K562 (cell line): Measurements from ENCODE around the gene TADA2A. TPM values are rescaled to one million over a fixed set of nuclear protein-coding genes. Genes with fewer than 3 reads are reported as not detected.
A peak's percentile ranks its signal among the peaks of the same experiment; 100 is the strongest.

Experiments
- ILK ChIP-seq: fragments of 450-650 bp; IDR thresholded peaks from 2 replicates; pipeline ENCODE4 v1.6.1; 2016; ENCODE audit warnings: missing genetic modification characterization, low read depth, mild to moderate bottlenecking, missing compliant biosample characterization, moderate library complexity, borderline replicate concordance
- KDM2B ChIP-seq: fragments of 250-450 bp; sonication (Bioruptor Pico); IDR thresholded peaks from 2 replicates; pipeline ENCODE4 v1.8.0; 2021; ENCODE audit warnings: mild to moderate bottlenecking, moderate library complexity
- NBN ChIP-seq: fragments of 450-650 bp; IDR thresholded peaks from 2 replicates; pipeline ENCODE4 v1.6.1; 2016; ENCODE audit warnings: low read depth, mild to moderate bottlenecking
- NFXL1 ChIP-seq: fragments of 450-650 bp; formaldehyde crosslinking; IDR thresholded peaks from 2 replicates; pipeline ENCODE4 v1.4.0; 2021; ENCODE audit warnings: mild to moderate bottlenecking
- RBFOX2 ChIP-seq: fragments of 200-400 bp; formaldehyde crosslinking; IDR thresholded peaks from 2 replicates; pipeline ENCODE4 v1.6.1; 2017; ENCODE audit warnings: low read depth, mild to moderate bottlenecking, low read length, moderate library complexity
- STAT5A ChIP-seq: IDR thresholded peaks from 2 replicates; pipeline ENCODE4 v1.6.1; 2012; ENCODE audit warnings: low read length, inconsistent platforms, borderline replicate concordance
- STAT5B ChIP-seq: fragments of 250-450 bp; sonication (Bioruptor Pico); IDR thresholded peaks from 2 replicates; pipeline ENCODE4 v1.8.0; 2021; ENCODE audit warnings: mild to moderate bottlenecking, inconsistent platforms
- TAL1 ChIP-seq: fragments of 450-650 bp; IDR thresholded peaks from 2 replicates; pipeline ENCODE4 v1.6.1; 2016; ENCODE audit warnings: mild to moderate bottlenecking
- TRIM28 ChIP-seq: fragments of 450-650 bp; IDR thresholded peaks from 2 replicates; pipeline ENCODE4 v1.6.1; 2017
- ZKSCAN1 ChIP-seq: fragments of 150-350 bp; IDR thresholded peaks from 2 replicates; pipeline ENCODE4 v1.6.1; 2016; ENCODE audit warnings: low read depth, low read length
- ZNF165 ChIP-seq: fragments of 250-450 bp; sonication (Bioruptor Pico); IDR thresholded peaks from 2 replicates; pipeline ENCODE4 v1.4.0; 2020; ENCODE audit warnings: borderline replicate concordance
- ZNF449 ChIP-seq: fragments of 250-450 bp; sonication (Bioruptor Pico); IDR thresholded peaks from 2 replicates; pipeline ENCODE4 v1.8.0; 2022; ENCODE audit warnings: moderate library complexity, mild to moderate bottlenecking, inconsistent platforms
- polyA plus RNA-seq, 8 experiments: library from polyadenylated mRNA; depleted of rRNA in 4 of 8; stranded (reverse) in 5 of 8; unstranded in 3 of 8; fragments of >200 nt; fragmentation: Nextera tagmentation in 2 of 8; fragmentation: Illumina TruSeq in 1 of 8; extraction: Ambion mirVana in 2 of 8; extraction: Trizol in 1 of 8; gene quantifications; 2 replicates each; pipeline versions ENCODE4 v1.2.1 to v1.2.3, GENCODE V29; 2011 to 2014; ENCODE audit warnings: inconsistent platforms in 1 of 8, missing spikeins in 1 of 8
- total RNA-seq, 7 experiments: library from RNA; depleted of rRNA in 6 of 7; stranded (reverse); fragments of >200 nt in 6 of 7; fragmentation: Illumina TruSeq in 2 of 7; extraction: Trizol in 2 of 7; gene quantifications; 2 replicates each; pipeline versions ENCODE4 v1.2.1 to v1.2.3, GENCODE V29; 2011 to 2021; ENCODE audit warnings: low replicate concordance in 1 of 7
- TF ChIP-seq, protein P1 (sequence below): sonication (generic); formaldehyde crosslinking; IDR thresholded peaks from 2 replicates; pipeline ENCODE4 v1.8.0; 2022; ENCODE audit warnings: missing genetic modification reagents, mild to moderate bottlenecking, moderate library complexity, borderline replicate concordance
- TF ChIP-seq, protein P2 (sequence below), 2 experiments: IDR thresholded peaks; 2 replicates each; pipeline ENCODE4 v1.6.1; 2011; ENCODE audit warnings: borderline replicate concordance in 1 of 2, control low read depth in 1 of 2, low read depth in 1 of 2, low read length in 1 of 2, mild to moderate bottlenecking in 1 of 2, mixed read lengths in 1 of 2, moderate library complexity in 1 of 2; ENCODE audit not compliant: insufficient read depth in 1 of 2, insufficient read length in 1 of 2, poor library complexity in 1 of 2, severe bottlenecking in 1 of 2; ENCODE audit errors: extremely low read depth in 1 of 2
- TF ChIP-seq, protein P3 (sequence below): IDR thresholded peaks from 2 replicates; pipeline ENCODE4 v1.6.1; 2016; ENCODE audit warnings: missing genetic modification characterization, missing compliant biosample characterization
- TF ChIP-seq, protein P4 (sequence below): sonication (generic); formaldehyde crosslinking; IDR thresholded peaks from 2 replicates; pipeline ENCODE4 v1.8.0; 2023; ENCODE audit warnings: missing genetic modification reagents, mild to moderate bottlenecking, borderline replicate concordance

TADA2A gene
- total and polyA plus RNA-seq, 9 of the 15 experiments (the other 6 are each of a cell fraction or from before 2014, with no cell fraction given) = 13.8 to 37.7 (median 25.0) TPM

- TF ChIP-seq, protein P1, sequence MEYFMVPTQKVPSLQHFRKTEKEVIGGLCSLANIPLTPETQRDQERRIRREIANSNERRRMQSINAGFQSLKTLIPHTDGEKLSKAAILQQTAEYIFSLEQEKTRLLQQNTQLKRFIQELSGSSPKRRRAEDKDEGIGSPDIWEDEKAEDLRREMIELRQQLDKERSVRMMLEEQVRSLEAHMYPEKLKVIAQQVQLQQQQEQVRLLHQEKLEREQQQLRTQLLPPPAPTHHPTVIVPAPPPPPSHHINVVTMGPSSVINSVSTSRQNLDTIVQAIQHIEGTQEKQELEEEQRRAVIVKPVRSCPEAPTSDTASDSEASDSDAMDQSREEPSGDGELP (CRISPR knock-in tag) = no peak
- no peak for TF ChIP-seq ZNF449 (CRISPR knock-in tag)
- peak; percentile 81 for TF ChIP-seq RBFOX2
- TF ChIP-seq, protein P2, sequence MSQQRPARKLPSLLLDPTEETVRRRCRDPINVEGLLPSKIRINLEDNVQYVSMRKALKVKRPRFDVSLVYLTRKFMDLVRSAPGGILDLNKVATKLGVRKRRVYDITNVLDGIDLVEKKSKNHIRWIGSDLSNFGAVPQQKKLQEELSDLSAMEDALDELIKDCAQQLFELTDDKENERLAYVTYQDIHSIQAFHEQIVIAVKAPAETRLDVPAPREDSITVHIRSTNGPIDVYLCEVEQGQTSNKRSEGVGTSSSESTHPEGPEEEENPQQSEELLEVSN (IDR thresholded peaks at IDR 0.05; ENCODE audit: borderline replicate concordance in 1 of 2, extremely low read depth in 1 of 2, insufficient read depth in 1 of 2, insufficient read length in 1 of 2, low read depth in 1 of 2, low read length in 1 of 2, poor library complexity in 1 of 2, severe bottlenecking in 1 of 2) = peak in 1 of 2 experiments; percentile 86
- no peak for TF ChIP-seq ILK (tag)
- TF ChIP-seq KDM2B (CRISPR knock-in tag) = peak; percentile 95
- no peak for TF ChIP-seq STAT5B (CRISPR knock-in tag)
- TF ChIP-seq ZNF165 (CRISPR knock-in tag) = no peak
- TF ChIP-seq, protein P3, sequence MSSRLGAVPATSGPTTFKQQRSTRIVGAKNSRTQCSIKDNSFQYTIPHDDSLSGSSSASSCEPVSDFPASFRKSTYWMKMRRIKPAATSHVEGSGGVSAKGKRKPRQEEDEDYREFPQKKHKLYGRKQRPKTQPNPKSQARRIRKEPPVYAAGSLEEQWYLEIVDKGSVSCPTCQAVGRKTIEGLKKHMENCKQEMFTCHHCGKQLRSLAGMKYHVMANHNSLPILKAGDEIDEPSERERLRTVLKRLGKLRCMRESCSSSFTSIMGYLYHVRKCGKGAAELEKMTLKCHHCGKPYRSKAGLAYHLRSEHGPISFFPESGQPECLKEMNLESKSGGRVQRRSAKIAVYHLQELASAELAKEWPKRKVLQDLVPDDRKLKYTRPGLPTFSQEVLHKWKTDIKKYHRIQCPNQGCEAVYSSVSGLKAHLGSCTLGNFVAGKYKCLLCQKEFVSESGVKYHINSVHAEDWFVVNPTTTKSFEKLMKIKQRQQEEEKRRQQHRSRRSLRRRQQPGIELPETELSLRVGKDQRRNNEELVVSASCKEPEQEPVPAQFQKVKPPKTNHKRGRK (tag) = no peak
- 0 out of 2 replicates have a peak, but pooled peaks have one; percentile 21 for TF ChIP-seq ZKSCAN1
- TF ChIP-seq STAT5A = no peak
- TF ChIP-seq, protein P4, sequence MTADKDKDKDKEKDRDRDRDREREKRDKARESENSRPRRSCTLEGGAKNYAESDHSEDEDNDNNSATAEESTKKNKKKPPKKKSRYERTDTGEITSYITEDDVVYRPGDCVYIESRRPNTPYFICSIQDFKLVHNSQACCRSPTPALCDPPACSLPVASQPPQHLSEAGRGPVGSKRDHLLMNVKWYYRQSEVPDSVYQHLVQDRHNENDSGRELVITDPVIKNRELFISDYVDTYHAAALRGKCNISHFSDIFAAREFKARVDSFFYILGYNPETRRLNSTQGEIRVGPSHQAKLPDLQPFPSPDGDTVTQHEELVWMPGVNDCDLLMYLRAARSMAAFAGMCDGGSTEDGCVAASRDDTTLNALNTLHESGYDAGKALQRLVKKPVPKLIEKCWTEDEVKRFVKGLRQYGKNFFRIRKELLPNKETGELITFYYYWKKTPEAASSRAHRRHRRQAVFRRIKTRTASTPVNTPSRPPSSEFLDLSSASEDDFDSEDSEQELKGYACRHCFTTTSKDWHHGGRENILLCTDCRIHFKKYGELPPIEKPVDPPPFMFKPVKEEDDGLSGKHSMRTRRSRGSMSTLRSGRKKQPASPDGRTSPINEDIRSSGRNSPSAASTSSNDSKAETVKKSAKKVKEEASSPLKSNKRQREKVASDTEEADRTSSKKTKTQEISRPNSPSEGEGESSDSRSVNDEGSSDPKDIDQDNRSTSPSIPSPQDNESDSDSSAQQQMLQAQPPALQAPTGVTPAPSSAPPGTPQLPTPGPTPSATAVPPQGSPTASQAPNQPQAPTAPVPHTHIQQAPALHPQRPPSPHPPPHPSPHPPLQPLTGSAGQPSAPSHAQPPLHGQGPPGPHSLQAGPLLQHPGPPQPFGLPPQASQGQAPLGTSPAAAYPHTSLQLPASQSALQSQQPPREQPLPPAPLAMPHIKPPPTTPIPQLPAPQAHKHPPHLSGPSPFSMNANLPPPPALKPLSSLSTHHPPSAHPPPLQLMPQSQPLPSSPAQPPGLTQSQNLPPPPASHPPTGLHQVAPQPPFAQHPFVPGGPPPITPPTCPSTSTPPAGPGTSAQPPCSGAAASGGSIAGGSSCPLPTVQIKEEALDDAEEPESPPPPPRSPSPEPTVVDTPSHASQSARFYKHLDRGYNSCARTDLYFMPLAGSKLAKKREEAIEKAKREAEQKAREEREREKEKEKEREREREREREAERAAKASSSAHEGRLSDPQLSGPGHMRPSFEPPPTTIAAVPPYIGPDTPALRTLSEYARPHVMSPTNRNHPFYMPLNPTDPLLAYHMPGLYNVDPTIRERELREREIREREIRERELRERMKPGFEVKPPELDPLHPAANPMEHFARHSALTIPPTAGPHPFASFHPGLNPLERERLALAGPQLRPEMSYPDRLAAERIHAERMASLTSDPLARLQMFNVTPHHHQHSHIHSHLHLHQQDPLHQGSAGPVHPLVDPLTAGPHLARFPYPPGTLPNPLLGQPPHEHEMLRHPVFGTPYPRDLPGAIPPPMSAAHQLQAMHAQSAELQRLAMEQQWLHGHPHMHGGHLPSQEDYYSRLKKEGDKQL (CRISPR knock-in tag) = no peak
- no peak for TF ChIP-seq NFXL1 (CRISPR knock-in tag)
- TF ChIP-seq TRIM28 = no peak
- TF ChIP-seq TAL1 = no peak
- TF ChIP-seq NBN = no peak
Observed at GRCh38 chr17:37489197-37490001, 82.7 kb downstream of the TADA2A start, which contains the start of gene DUSP14 (continued).
